Measurements from ENCODE around the gene XPNPEP2. TPM values are rescaled to one million over a fixed set of nuclear protein-coding genes. Genes with fewer than 3 reads are reported as not detected.

Gene XPNPEP2
- total RNA-seq, 1 experiment from 2014 or later: not detected

- H2AFZ ChIP-seq: no peak overlapping the region
- BruUV-seq (replicated peaks): no TSS peak
- peak in 1 of 2 experiments; percentile 76 for DNase-seq
- TF ChIP-seq, protein P1, sequence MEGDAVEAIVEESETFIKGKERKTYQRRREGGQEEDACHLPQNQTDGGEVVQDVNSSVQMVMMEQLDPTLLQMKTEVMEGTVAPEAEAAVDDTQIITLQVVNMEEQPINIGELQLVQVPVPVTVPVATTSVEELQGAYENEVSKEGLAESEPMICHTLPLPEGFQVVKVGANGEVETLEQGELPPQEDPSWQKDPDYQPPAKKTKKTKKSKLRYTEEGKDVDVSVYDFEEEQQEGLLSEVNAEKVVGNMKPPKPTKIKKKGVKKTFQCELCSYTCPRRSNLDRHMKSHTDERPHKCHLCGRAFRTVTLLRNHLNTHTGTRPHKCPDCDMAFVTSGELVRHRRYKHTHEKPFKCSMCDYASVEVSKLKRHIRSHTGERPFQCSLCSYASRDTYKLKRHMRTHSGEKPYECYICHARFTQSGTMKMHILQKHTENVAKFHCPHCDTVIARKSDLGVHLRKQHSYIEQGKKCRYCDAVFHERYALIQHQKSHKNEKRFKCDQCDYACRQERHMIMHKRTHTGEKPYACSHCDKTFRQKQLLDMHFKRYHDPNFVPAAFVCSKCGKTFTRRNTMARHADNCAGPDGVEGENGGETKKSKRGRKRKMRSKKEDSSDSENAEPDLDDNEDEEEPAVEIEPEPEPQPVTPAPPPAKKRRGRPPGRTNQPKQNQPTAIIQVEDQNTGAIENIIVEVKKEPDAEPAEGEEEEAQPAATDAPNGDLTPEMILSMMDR (conservative IDR thresholded peaks at IDR 0.05): no peak
- TF ChIP-seq EZH2 (IDR thresholded peaks at IDR 0.05; ENCODE audit: low read depth): no peak
- H3K9me3 ChIP-seq (ENCODE audit: insufficient read depth, low read depth): no peaks in the 10 kb centered on the region
- intact Hi-C loops (cut with micrococcal nuclease; ENCODE audit: unreplicated experiment): no loop called here
- ChIA-PET CTCF (no interaction called here), POLR2A (ENCODE audit: unreplicated experiment) (no interaction called here)
- no peak overlapping the region for H3K4me3 ChIP-seq
- H3K4me1 ChIP-seq (replicated peaks; ENCODE audit: insufficient read depth): no peaks in the 10 kb centered on the region
- H4K20me1 ChIP-seq (ENCODE audit: insufficient read depth): no peaks in the 10 kb centered on the region
- no peaks in the 10 kb centered on the region for H3F3A ChIP-seq (ENCODE audit: insufficient read depth, low read depth)
- 0 out of 2 replicates have a peak, but pooled peaks cover 4% of the 10 kb centered on the region for H3K27me3 ChIP-seq (ENCODE audit: insufficient read depth, low read depth)
- no peak overlapping the region for H3K4me2 ChIP-seq
- H3K79me2 ChIP-seq (ENCODE audit: low read depth): no peaks in the 10 kb centered on the region
- H3K36me3 ChIP-seq (ENCODE audit: low read depth): no peaks in the 10 kb centered on the region
- H3K27ac ChIP-seq: no peak overlapping the region
- no peaks in the 10 kb centered on the region for H3K9me2 ChIP-seq (ENCODE audit: insufficient read depth)
Observed at GRCh38 chrX:129706400-129707072, 32.2 kb upstream of the XPNPEP2 start.

DNA sequence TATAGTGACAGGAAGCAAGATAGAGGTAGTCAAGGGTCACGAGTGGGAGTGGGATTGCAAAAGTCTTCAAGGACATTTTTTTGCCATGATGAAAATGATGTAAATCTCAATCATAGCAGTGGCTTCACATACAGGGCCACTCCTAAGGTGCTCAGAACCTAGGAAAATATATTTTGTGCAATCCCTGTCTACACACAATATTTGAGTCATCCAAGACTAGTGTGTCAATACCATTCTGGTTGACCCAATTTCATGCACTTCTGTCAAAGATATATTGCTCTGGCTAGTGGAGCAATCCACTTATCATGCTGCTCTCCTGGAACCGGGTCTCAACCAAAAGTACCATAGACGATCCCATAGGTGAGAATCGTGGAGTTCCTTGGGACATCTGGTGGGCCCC is 24.2 kb upstream of the XPNPEP2 start:
- H3F3A ChIP-seq (ENCODE audit: insufficient read depth, low read depth): no peaks in the 10 kb centered on the region
- no peak overlapping the region for H2AFZ ChIP-seq
- no peaks in the 10 kb centered on the region for H3K9me2 ChIP-seq (ENCODE audit: insufficient read depth)
- H4K20me1 ChIP-seq (ENCODE audit: insufficient read depth): no peaks in the 10 kb centered on the region
- H3K27me3 ChIP-seq (ENCODE audit: insufficient read depth, low read depth): no peaks in the 10 kb centered on the region; the same call in 1 of the 2 replicates
- DNase-seq: no peak
- ChIA-PET CTCF (no interaction called here), POLR2A (ENCODE audit: unreplicated experiment) (no interaction called here)
- H3K9me3 ChIP-seq (ENCODE audit: insufficient read depth, low read depth): no peaks in the 10 kb centered on the region
- H3K4me3 ChIP-seq: no peak overlapping the region
- no peaks in the 10 kb centered on the region for H3K79me2 ChIP-seq (ENCODE audit: low read depth)
- TF ChIP-seq, protein P1 (conservative IDR thresholded peaks at IDR 0.05): no peak
- no peak for TF ChIP-seq EZH2 (IDR thresholded peaks at IDR 0.05; ENCODE audit: low read depth)
- BruUV-seq (replicated peaks): no TSS peak
- peaks cover 5% of the 10 kb centered on the region; the same call in 1 of the 2 replicates for H3K4me1 ChIP-seq (replicated peaks; ENCODE audit: insufficient read depth)
- H3K4me2 ChIP-seq: no peak overlapping the region
- intact Hi-C loops (cut with micrococcal nuclease; ENCODE audit: unreplicated experiment): no loop called here
- H3K36me3 ChIP-seq (ENCODE audit: low read depth): no peaks in the 10 kb centered on the region
- H3K27ac ChIP-seq: no peak overlapping the region

- BruUV-seq (replicated peaks): no TSS peak
- Histone ChIP-seq H3K27me3 (ENCODE audit: insufficient read depth, low read depth) (no peaks in the 10 kb centered on the region; the same call in 1 of the 2 replicates), H3K9me3 (ENCODE audit: insufficient read depth, low read depth) (no peaks in the 10 kb centered on the region), H3K9me2 (ENCODE audit: insufficient read depth) (no peaks in the 10 kb centered on the region), H3K36me3 (ENCODE audit: low read depth) (no peaks in the 10 kb centered on the region), H3K27ac (no peak overlapping the region), H3K4me2 (no peak overlapping the region), H3K79me2 (ENCODE audit: low read depth) (no peaks in the 10 kb centered on the region), H3F3A (ENCODE audit: insufficient read depth, low read depth) (no peaks in the 10 kb centered on the region), H2AFZ (no peak overlapping the region), H4K20me1 (ENCODE audit: insufficient read depth) (no peaks in the 10 kb centered on the region), H3K4me3 (no peak overlapping the region), H3K4me1 (replicated peaks; ENCODE audit: insufficient read depth) (peaks cover 5% of the 10 kb centered on the region; the same call in 1 of the 2 replicates)
- no peak for DNase-seq
- POLR2A ChIA-PET (ENCODE audit: unreplicated experiment): no interaction called here
- CTCF ChIA-PET: no interaction called here
- TF ChIP-seq, protein P1 (conservative IDR thresholded peaks at IDR 0.05): no peak
- no peak for TF ChIP-seq EZH2 (IDR thresholded peaks at IDR 0.05; ENCODE audit: low read depth)
- intact Hi-C loops (cut with micrococcal nuclease; ENCODE audit: unreplicated experiment): no loop called here
Observed at GRCh38 chrX:129716507-129716906, 22.3 kb upstream of the XPNPEP2 start.
